GM12878 (cell line): ENCODE results near the gene ACTL6A. TPM values are rescaled to one million over a fixed set of nuclear protein-coding genes. Genes with fewer than 3 reads are reported as not detected.

ENCODE experiments used
- ATAC-seq: fragments of 200-7000 bp; cut with Tn5 transposase; 3 replicates; pipeline ENCODE4 v1.9.1; 2020; ENCODE audit warnings: mild to moderate bottlenecking, moderate library complexity
- BruUV-seq: library from RNA; stranded (reverse); fragments of 400-500 nt; replicated peaks from 2 replicates; lab custom pipeline; 2021; lab: Mats Ljungman, UMichigan
- CTCF ChIA-PET: fragments of 300-600 bp; sonication (Branson Sonifier 250); formaldehyde crosslinking; extraction: SDS; loops from one replicate; lab custom pipeline; 2021; ENCODE audit warnings: inconsistent platforms; lab: Yijun Ruan, JAX
- POLR2A ChIA-PET: fragments of 350-600 bp; formaldehyde crosslinking; extraction: SDS; loops from one replicate; lab custom pipeline; 2021; ENCODE audit warnings: inconsistent platforms; lab: Charles Lee
- RAD21 ChIA-PET: fragments of 300-600 bp; sonication (Branson Sonifier 250); formaldehyde crosslinking; loops from one replicate; lab custom pipeline; 2023; ENCODE audit warnings: antibody characterized with exemption; ENCODE audit not compliant: unreplicated experiment; lab: Charles Lee
- SMC1A ChIA-PET: fragments of 300-600 bp; sonication (Branson Sonifier 250); formaldehyde crosslinking; loops from one replicate; lab custom pipeline; 2023; ENCODE audit not compliant: unreplicated experiment, uncharacterized antibody; lab: Charles Lee
- DNase-seq: peaks from one replicate; pipeline ENCODE4 v3.0.0-alpha.2; 2011; ENCODE audit warnings: low read depth, low spot score
- FAIRE-seq: peaks from 3 replicates; lab custom pipeline; 2011; peaks lifted over from hg19 to GRCh38; lab: Jason Lieb, UNC
- H2AFZ ChIP-seq: 2 replicates; pipeline ENCODE4 v1.6.0; 2011; ENCODE audit warnings: low read depth, low read length, control low read depth; ENCODE audit not compliant: control insufficient read depth
- H3K27ac ChIP-seq: 2 replicates; pipeline ENCODE4 v1.5.1; 2011; ENCODE audit warnings: control low read depth; ENCODE audit not compliant: control insufficient read depth, insufficient read depth
- H3K27me3 ChIP-seq, 2 experiments: replicated peaks in 1 of 2; 2 replicates each; pipeline versions ENCODE4 v1.6.0 to v1.6.1; 2011; ENCODE audit warnings: low read length in 1 of 2; ENCODE audit not compliant: control insufficient read depth in 2 of 2, insufficient read depth in 2 of 2
- H3K36me3 ChIP-seq, 2 experiments: 2 replicates each; pipeline ENCODE4 v1.5.1; 2011; ENCODE audit warnings: low read length in 1 of 2; ENCODE audit not compliant: control insufficient read depth in 2 of 2, insufficient read depth in 2 of 2
- H3K4me1 ChIP-seq: 2 replicates; pipeline ENCODE4 v1.6.1; 2011; ENCODE audit warnings: mild to moderate bottlenecking, low read length, moderate library complexity, mixed read lengths; ENCODE audit not compliant: control insufficient read depth, insufficient read depth
- H3K4me2 ChIP-seq: 2 replicates; pipeline ENCODE4 v1.6.0; 2011; ENCODE audit warnings: control low read depth; ENCODE audit not compliant: control insufficient read depth, insufficient read depth
- H3K4me3 ChIP-seq: fragments of 200-600 bp; sonication (generic); 2 replicates; pipeline ENCODE4 v1.5.1; 2016
- H3K79me2 ChIP-seq: 2 replicates; pipeline ENCODE4 v1.6.0; 2011; ENCODE audit warnings: low read length; ENCODE audit not compliant: control insufficient read depth, insufficient read depth
- H3K9ac ChIP-seq: 2 replicates; pipeline ENCODE4 v1.8.0; 2011; ENCODE audit warnings: low read length, control low read depth, mixed read lengths; ENCODE audit not compliant: control insufficient read depth, insufficient read depth
- H3K9me3 ChIP-seq: replicated peaks from 3 replicates; pipeline ENCODE4 v1.5.1; 2011; ENCODE audit warnings: mild to moderate bottlenecking, low read length; ENCODE audit not compliant: control insufficient read depth, insufficient read depth
- H4K20me1 ChIP-seq: 2 replicates; pipeline ENCODE4 v1.6.0; 2011; ENCODE audit not compliant: control insufficient read depth, insufficient read depth
- BMI1 ChIP-seq: fragments of 450-650 bp; IDR thresholded peaks from 2 replicates; pipeline ENCODE4 v1.6.1; 2016; ENCODE audit warnings: mild to moderate bottlenecking, moderate library complexity, borderline replicate concordance
- JUNB ChIP-seq: IDR thresholded peaks from 2 replicates; pipeline ENCODE4 v1.6.1; 2016; ENCODE audit warnings: antibody characterized with exemption, mild to moderate bottlenecking
- NBN ChIP-seq: fragments of 450-650 bp; IDR thresholded peaks from 2 replicates; pipeline ENCODE4 v1.6.1; 2016
- NFYB ChIP-seq: IDR thresholded peaks from 2 replicates; pipeline ENCODE4 v1.6.1; 2011; ENCODE audit warnings: low read depth, mild to moderate bottlenecking, low read length, improper control_type of control experiment, moderate library complexity; ENCODE audit not compliant: insufficient read depth
- NR2C2 ChIP-seq: IDR thresholded peaks from 2 replicates; pipeline ENCODE4 v1.6.1; 2011; ENCODE audit warnings: borderline replicate concordance, low read depth; ENCODE audit not compliant: control insufficient read depth, insufficient read length
- NRF1 ChIP-seq: conservative IDR thresholded peaks from 2 replicates; pipeline ENCODE4 v1.6.1; 2011; ENCODE audit warnings: mild to moderate bottlenecking, low read depth, low read length, improper control_type of control experiment
- SMARCA5 ChIP-seq: fragments of 450-650 bp; IDR thresholded peaks from 2 replicates; pipeline ENCODE4 v1.6.1; 2017; ENCODE audit warnings: mild to moderate bottlenecking
- STAT3 ChIP-seq: IDR thresholded peaks from 2 replicates; pipeline ENCODE4 v1.6.1; 2011; ENCODE audit warnings: low read depth, low read length, improper control_type of control experiment
- TARDBP ChIP-seq: IDR thresholded peaks from 2 replicates; pipeline ENCODE4 v1.6.1; 2016; ENCODE audit warnings: borderline replicate concordance
- WGBS: methylation state at CpG from one replicate; pipeline ENCODE4 v1.1.6; 2016; ENCODE audit warnings: low lambda C conversion rate; ENCODE audit not compliant: insufficient replicate concordance, insufficient coverage; ENCODE audit errors: missing lambda C conversion rate; 5-methylcytosine and 5-hydroxymethylcytosine counted together
- in situ Hi-C: fragments of 300-500 bp; cut with MboI; formaldehyde crosslinking; loops from 9 replicates; pipeline ENCODE4 v1.14.3; 2018; ENCODE audit warnings: mixed read lengths
- intact Hi-C: fragments of 100-400 bp; cut with micrococcal nuclease; formaldehyde crosslinking; loops from one replicate; pipeline ENCODE4 v1.14.2; 2022; ENCODE audit not compliant: unreplicated experiment
- polyA plus RNA-seq, 11 experiments: library from polyadenylated mRNA; depleted of rRNA in 4 of 11; unstranded in 6 of 11; stranded (reverse) in 5 of 11; fragments of >200 nt; fragmentation: Nextera tagmentation in 4 of 11; fragmentation: Illumina TruSeq in 1 of 11; extraction: Ambion mirVana in 4 of 11; extraction: Trizol in 1 of 11; gene quantifications; 1 replicate in 1 of 11; 2 replicates in 10 of 11; pipeline versions ENCODE4 v1.2.1 to v1.2.3, GENCODE V29; 2011 to 2016; ENCODE audit warnings: inconsistent platforms in 2 of 11, missing spikeins in 2 of 11, low read depth in 1 of 11
- total RNA-seq, 4 experiments: library from RNA; depleted of rRNA in 3 of 4; stranded (reverse); fragments of >200 nt in 3 of 4; fragmentation: Illumina TruSeq in 1 of 4; extraction: Trizol in 1 of 4; gene quantifications; 2 replicates each; pipeline versions ENCODE4 v1.2.1 to v1.2.3, GENCODE V29; 2013 to 2021
- TF ChIP-seq, protein P1 (sequence below): fragments of 450-650 bp; IDR thresholded peaks from 2 replicates; pipeline ENCODE4 v1.6.1; 2017; ENCODE audit warnings: mild to moderate bottlenecking, moderate library complexity
- TF ChIP-seq, protein P2 (sequence below): IDR thresholded peaks from 2 replicates; pipeline ENCODE4 v1.6.1; 2012; ENCODE audit warnings: low read length, inconsistent platforms
- TF ChIP-seq, protein P3 (sequence below): IDR thresholded peaks from 2 replicates; pipeline ENCODE4 v1.6.1; 2012; ENCODE audit warnings: low read depth, low read length, improper control_type of control experiment

Gene ACTL6A
- total and polyA plus RNA-seq, 10 of the 15 experiments (the other 5 are each of a cell fraction or from before 2014, with no cell fraction given) = 70.2 to 197 (median 105) TPM

DNA sequence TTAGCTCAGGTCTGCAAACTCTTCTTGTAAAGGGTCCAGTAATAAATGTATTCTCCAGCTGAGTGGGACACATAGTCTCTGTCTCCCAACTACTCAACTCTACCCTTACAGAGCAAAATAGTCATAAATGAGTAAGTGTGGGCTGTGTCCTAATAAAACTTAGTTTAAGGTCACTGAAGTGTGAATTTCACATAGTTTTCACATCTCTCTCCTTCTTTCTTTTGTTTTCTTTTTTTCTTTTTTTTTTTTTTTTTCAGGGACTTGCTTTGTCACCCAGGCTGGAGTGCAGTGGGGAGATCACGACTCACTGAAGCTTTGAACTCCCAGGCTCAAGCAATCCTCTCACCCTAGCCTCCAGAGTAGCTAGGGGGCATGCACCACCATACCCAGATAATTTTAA lies 1.9 kb upstream of the ACTL6A start (continued):
- TF ChIP-seq, protein P1, sequence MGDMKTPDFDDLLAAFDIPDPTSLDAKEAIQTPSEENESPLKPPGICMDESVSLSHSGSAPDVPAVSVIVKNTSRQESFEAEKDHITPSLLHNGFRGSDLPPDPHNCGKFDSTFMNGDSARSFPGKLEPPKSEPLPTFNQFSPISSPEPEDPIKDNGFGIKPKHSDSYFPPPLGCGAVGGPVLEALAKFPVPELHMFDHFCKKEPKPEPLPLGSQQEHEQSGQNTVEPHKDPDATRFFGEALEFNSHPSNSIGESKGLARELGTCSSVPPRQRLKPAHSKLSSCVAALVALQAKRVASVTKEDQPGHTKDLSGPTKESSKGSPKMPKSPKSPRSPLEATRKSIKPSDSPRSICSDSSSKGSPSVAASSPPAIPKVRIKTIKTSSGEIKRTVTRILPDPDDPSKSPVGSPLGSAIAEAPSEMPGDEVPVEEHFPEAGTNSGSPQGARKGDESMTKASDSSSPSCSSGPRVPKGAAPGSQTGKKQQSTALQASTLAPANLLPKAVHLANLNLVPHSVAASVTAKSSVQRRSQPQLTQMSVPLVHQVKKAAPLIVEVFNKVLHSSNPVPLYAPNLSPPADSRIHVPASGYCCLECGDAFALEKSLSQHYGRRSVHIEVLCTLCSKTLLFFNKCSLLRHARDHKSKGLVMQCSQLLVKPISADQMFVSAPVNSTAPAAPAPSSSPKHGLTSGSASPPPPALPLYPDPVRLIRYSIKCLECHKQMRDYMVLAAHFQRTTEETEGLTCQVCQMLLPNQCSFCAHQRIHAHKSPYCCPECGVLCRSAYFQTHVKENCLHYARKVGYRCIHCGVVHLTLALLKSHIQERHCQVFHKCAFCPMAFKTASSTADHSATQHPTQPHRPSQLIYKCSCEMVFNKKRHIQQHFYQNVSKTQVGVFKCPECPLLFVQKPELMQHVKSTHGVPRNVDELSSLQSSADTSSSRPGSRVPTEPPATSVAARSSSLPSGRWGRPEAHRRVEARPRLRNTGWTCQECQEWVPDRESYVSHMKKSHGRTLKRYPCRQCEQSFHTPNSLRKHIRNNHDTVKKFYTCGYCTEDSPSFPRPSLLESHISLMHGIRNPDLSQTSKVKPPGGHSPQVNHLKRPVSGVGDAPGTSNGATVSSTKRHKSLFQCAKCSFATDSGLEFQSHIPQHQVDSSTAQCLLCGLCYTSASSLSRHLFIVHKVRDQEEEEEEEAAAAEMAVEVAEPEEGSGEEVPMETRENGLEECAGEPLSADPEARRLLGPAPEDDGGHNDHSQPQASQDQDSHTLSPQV = no peak
- TF ChIP-seq TARDBP = no peak

DNA sequence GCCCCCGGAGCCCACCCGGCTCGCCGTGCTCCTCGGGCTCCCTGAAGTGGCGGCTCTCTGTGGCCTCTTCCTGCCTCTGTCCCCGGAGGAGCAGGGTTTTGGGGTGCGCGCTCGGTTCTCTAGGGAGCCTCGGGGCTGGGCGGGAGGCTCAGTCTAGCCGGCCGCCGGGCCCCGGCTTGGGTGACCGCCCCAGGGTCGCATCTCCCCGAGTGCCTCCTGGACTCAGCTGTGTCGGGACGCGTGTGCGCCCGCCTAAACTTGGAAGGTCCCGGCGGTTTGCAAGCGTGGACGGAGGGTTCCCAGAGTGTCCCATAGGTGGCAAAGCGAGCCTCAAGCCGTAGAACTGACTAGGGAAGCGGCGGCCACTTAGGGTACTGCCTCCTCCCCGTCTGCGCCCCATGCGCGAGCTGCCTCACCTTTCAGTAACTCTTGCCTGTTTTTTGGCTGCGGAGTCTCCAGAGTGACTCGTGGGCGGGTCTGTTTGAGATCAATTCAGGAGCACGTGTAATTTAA lies 601 bp downstream of the ACTL6A start:
- Histone ChIP-seq H3K27ac (peak overlapping the region; percentile 75), H3K9me3 (no peaks in the 10 kb centered on the region), H3K79me2 (peaks cover 46% of the 10 kb centered on the region), H3K4me1 (no peaks in the 10 kb centered on the region), H3K9ac (peak overlapping the region; percentile 84), H3K4me2 (peak overlapping the region; percentile 91; the same call in 1 of the 2 replicates), H4K20me1 (no peaks in the 10 kb centered on the region), H3K4me3 (peak overlapping the region; percentile 96), H2AFZ (peak overlapping the region; percentile 76), H3K27me3 (no peaks in the 10 kb centered on the region; a peak in 1 of 4 replicates), H3K36me3 (no peaks in the 10 kb centered on the region)
- in situ Hi-C loops = loop anchor here (10.0 to 25.0 kb wide), 2 partner anchors 549 to 1126 kb away; no protein-coding TSS in a partner anchor
- intact Hi-C loops = loop anchor here (5.0 kb wide), 1 partner anchor 546 kb away; no protein-coding TSS in a partner anchor
- ATAC-seq = peak; percentile 83
- RAD21 ChIA-PET = interaction anchor here (1.0 to 2.0 kb wide), 12 partner anchors 42 to 548 kb away, joined by 3 to 12 read pairs (median 4); partner anchors contain the start of genes MRPL47, NDUFB5 and ZNF639
- no peak for FAIRE-seq
- CTCF ChIA-PET = interaction anchor here (0.9 to 3.7 kb wide), 4 partner anchors 239 to 1038 kb away, joined by 3 to 20 read pairs (median 4); no protein-coding TSS in a partner anchor
- DNase-seq = peak; percentile 13
- SMC1A ChIA-PET = interaction anchor here (0.9 to 1.7 kb wide), 7 partner anchors 42 to 494 kb away, joined by 3 to 9 read pairs (median 4); partner anchors contain the start of genes MRPL47 and NDUFB5
- no TSS peak for BruUV-seq
- POLR2A ChIA-PET = interaction anchor here (0.8 to 1.7 kb wide), 6 partner anchors 31 to 492 kb away, joined by 3 to 14 read pairs (median 5); partner anchors contain the start of genes MFN1, MRPL47, NDUFB5 and ZMAT3
- 0% methylated on average over 21 of the region's 40 CpGs for WGBS
- TF ChIP-seq NFYB (no peak), NR2C2 (no peak), JUNB (no peak), BMI1 (no peak), NBN (no peak), SMARCA5 (peak; percentile 27; the same call in 1 of the 2 replicates), STAT3 (no peak), NRF1 (no peak)
- TF ChIP-seq, protein P2, sequence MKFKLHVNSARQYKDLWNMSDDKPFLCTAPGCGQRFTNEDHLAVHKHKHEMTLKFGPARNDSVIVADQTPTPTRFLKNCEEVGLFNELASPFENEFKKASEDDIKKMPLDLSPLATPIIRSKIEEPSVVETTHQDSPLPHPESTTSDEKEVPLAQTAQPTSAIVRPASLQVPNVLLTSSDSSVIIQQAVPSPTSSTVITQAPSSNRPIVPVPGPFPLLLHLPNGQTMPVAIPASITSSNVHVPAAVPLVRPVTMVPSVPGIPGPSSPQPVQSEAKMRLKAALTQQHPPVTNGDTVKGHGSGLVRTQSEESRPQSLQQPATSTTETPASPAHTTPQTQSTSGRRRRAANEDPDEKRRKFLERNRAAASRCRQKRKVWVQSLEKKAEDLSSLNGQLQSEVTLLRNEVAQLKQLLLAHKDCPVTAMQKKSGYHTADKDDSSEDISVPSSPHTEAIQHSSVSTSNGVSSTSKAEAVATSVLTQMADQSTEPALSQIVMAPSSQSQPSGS = no peak
- TF ChIP-seq, protein P3, sequence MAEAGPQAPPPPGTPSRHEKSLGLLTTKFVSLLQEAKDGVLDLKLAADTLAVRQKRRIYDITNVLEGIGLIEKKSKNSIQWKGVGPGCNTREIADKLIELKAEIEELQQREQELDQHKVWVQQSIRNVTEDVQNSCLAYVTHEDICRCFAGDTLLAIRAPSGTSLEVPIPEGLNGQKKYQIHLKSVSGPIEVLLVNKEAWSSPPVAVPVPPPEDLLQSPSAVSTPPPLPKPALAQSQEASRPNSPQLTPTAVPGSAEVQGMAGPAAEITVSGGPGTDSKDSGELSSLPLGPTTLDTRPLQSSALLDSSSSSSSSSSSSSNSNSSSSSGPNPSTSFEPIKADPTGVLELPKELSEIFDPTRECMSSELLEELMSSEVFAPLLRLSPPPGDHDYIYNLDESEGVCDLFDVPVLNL = no peak
